SK-N-SH (cell line): ENCODE measurements around the gene DAB2IP. TPM values are rescaled to one million over a fixed set of nuclear protein-coding genes. Genes with fewer than 3 reads are reported as not detected.
"Not testable (repeated sequence)": the region's sequence is repeated elsewhere in the genome, so short reads cannot be mapped to it uniquely, and the experiment has no call there.

Source experiments
- CTCF ChIA-PET: fragments of 300-600, 350-600 bp; formaldehyde crosslinking; extraction: SDS; loops from one replicate; lab custom pipeline; 2021; lab: Yijun Ruan, JAX
- POLR2A ChIA-PET: fragments of 350-600 bp; sonication (Branson Sonifier 250); formaldehyde crosslinking; extraction: SDS; loops from one replicate; lab custom pipeline; 2020; ENCODE audit warnings: antibody characterized with exemption, inconsistent platforms; lab: Yijun Ruan, JAX
- DNase-seq: peaks from one replicate; pipeline ENCODE4 v3.0.0; 2012
- H2AFZ ChIP-seq: fragments of 200-600 bp; sonication (generic); 2 replicates; pipeline ENCODE4 v1.8.1; 2016; ENCODE audit warnings: antibody characterized with exemption, mild to moderate bottlenecking, low read depth
- H3F3A ChIP-seq: fragments of 200-600 bp; sonication (generic); replicated peaks from 2 replicates; pipeline ENCODE3; 2016; ENCODE audit warnings: antibody characterized with exemption, mild to moderate bottlenecking; ENCODE audit not compliant: insufficient read depth
- H3K27ac ChIP-seq, 2 experiments: fragments of 200-500 bp in 1 of 2; fragments of 200-600 bp in 1 of 2; sonication (Bioruptor generic) in 1 of 2; sonication (generic), shearing (Covaris generic) in 1 of 2; 2 replicates each; pipeline versions ENCODE4 v1.5.1 to v1.6.1; 2014 to 2016; ENCODE audit warnings: low read depth in 2 of 2, inconsistent platforms in 1 of 2, low read length in 1 of 2, mild to moderate bottlenecking in 1 of 2, mixed read lengths in 1 of 2
- H3K27me3 ChIP-seq: fragments of 200-600 bp; sonication (generic), shearing (Covaris generic); 2 replicates; pipeline ENCODE4 v1.6.1; 2016; ENCODE audit warnings: mixed run types; ENCODE audit not compliant: insufficient read depth
- H3K36me3 ChIP-seq, 2 experiments: fragments of 200-500 bp in 1 of 2; fragments of 200-600 bp in 1 of 2; sonication (Bioruptor generic) in 1 of 2; sonication (generic) in 1 of 2; replicated peaks in 1 of 2; 2 replicates each; pipeline versions ENCODE3 to v1.5.1; 2014 to 2016; ENCODE audit warnings: low read length in 1 of 2, mild to moderate bottlenecking in 1 of 2; ENCODE audit not compliant: insufficient read depth in 2 of 2, control insufficient read depth in 1 of 2
- H3K4me1 ChIP-seq, 2 experiments: fragments of 200-500 bp in 1 of 2; fragments of 200-600 bp in 1 of 2; sonication (Bioruptor generic) in 1 of 2; sonication (generic), shearing (Covaris generic) in 1 of 2; 2 replicates each; pipeline versions ENCODE4 v1.5.1 to v1.6.1; 2014 to 2016; ENCODE audit warnings: low read depth in 1 of 2, low read length in 1 of 2, mixed run types in 1 of 2; ENCODE audit not compliant: insufficient read depth in 2 of 2, control insufficient read depth in 1 of 2
- H3K4me2 ChIP-seq: fragments of 200-600 bp; sonication (generic), shearing (Covaris generic); 2 replicates; pipeline ENCODE4 v1.6.1; 2017; ENCODE audit warnings: mixed run types
- H3K4me3 ChIP-seq, 2 experiments: fragments of 200-500 bp in 1 of 2; fragments of 200-600 bp in 1 of 2; sonication (Bioruptor generic) in 1 of 2; sonication (generic), shearing (Covaris generic) in 1 of 2; 2 replicates each; pipeline versions ENCODE4 v1.5.1 to v1.8.1; 2014 to 2016; ENCODE audit warnings: low read depth in 2 of 2, inconsistent platforms in 1 of 2, low read length in 1 of 2, mild to moderate bottlenecking in 1 of 2, mixed read lengths in 1 of 2, moderate library complexity in 1 of 2
- H3K79me2 ChIP-seq: fragments of 200-600 bp; sonication (generic); 2 replicates; pipeline ENCODE4 v1.8.1; 2017; ENCODE audit warnings: mild to moderate bottlenecking; ENCODE audit not compliant: insufficient read depth
- H3K9ac ChIP-seq: fragments of 200-600 bp; sonication (generic); 2 replicates; pipeline ENCODE4 v1.6.1; 2017; ENCODE audit warnings: mixed run types
- H3K9me2 ChIP-seq: fragments of 200-600 bp; sonication (generic); 2 replicates; pipeline ENCODE4 v1.6.1; 2017; ENCODE audit warnings: mixed run types
- H3K9me3 ChIP-seq: fragments of 200-600 bp; sonication (generic); 2 replicates; pipeline ENCODE4 v1.6.1; 2017; ENCODE audit warnings: mixed run types, mild to moderate bottlenecking, moderate library complexity
- H4K20me1 ChIP-seq: fragments of 200-600 bp; sonication (generic); 2 replicates; pipeline ENCODE4 v1.6.1; 2017; ENCODE audit warnings: mild to moderate bottlenecking, mixed run types; ENCODE audit not compliant: insufficient read depth
- CHD2 ChIP-seq: fragments of 150-350 bp; IDR thresholded peaks from 2 replicates; pipeline ENCODE4 v1.6.1; 2018; ENCODE audit warnings: low read length; ENCODE audit not compliant: partially characterized antibody
- ELF1 ChIP-seq: IDR thresholded peaks from 2 replicates; pipeline ENCODE4 v1.4.0; 2012
- EP300 ChIP-seq, 2 experiments: IDR thresholded peaks; 2 replicates each; pipeline versions ENCODE4 v1.4.0 to v1.6.1; 2012; ENCODE audit warnings: borderline replicate concordance in 1 of 2, low read depth in 1 of 2, low read length in 1 of 2
- FOSL2 ChIP-seq: IDR thresholded peaks from 2 replicates; pipeline ENCODE4 v1.4.0; 2012; ENCODE audit warnings: low read depth, mild to moderate bottlenecking, moderate library complexity, borderline replicate concordance
- GABPA ChIP-seq: IDR thresholded peaks from 2 replicates; pipeline ENCODE4 v1.4.0; 2012; ENCODE audit warnings: low read depth, mild to moderate bottlenecking
- MXI1 ChIP-seq: IDR thresholded peaks from 2 replicates; pipeline ENCODE4 v1.6.1; 2012; ENCODE audit warnings: mild to moderate bottlenecking, low read depth, low read length, improper control_type of control experiment
- NFIC ChIP-seq: IDR thresholded peaks from 2 replicates; pipeline ENCODE4 v1.4.0; 2012; ENCODE audit warnings: borderline replicate concordance
- NRF1 ChIP-seq: IDR thresholded peaks from 2 replicates; pipeline ENCODE4 v1.6.1; 2012; ENCODE audit warnings: low read depth, mild to moderate bottlenecking, low read length
- PBX3 ChIP-seq: IDR thresholded peaks from 2 replicates; pipeline ENCODE4; 2012
- POLR2AphosphoS5 ChIP-seq: IDR thresholded peaks from 2 replicates; pipeline ENCODE4 v1.6.1; 2012; ENCODE audit warnings: low read depth, low read length
- RAD21 ChIP-seq: IDR thresholded peaks from 2 replicates; pipeline ENCODE4 v1.6.1; 2012; ENCODE audit warnings: mild to moderate bottlenecking, low read length
- RFX5 ChIP-seq: IDR thresholded peaks from 2 replicates; pipeline ENCODE4 v1.6.1; 2012; ENCODE audit warnings: mild to moderate bottlenecking, improper control_type of control experiment, low read length
- TAF1 ChIP-seq: IDR thresholded peaks from 2 replicates; pipeline ENCODE4 v1.6.1; 2012; ENCODE audit warnings: low read depth, mild to moderate bottlenecking, low read length, moderate library complexity, borderline replicate concordance
- TCF12 ChIP-seq: IDR thresholded peaks from 2 replicates; pipeline ENCODE4 v1.4.0; 2012
- TEAD4 ChIP-seq: IDR thresholded peaks from 2 replicates; pipeline ENCODE4 v1.4.0; 2012; ENCODE audit warnings: mild to moderate bottlenecking, borderline replicate concordance; ENCODE audit not compliant: insufficient read depth
- USF1 ChIP-seq: IDR thresholded peaks from 2 replicates; pipeline ENCODE4 v1.4.0; 2012; ENCODE audit warnings: low read depth, borderline replicate concordance
- WGBS: methylation state at CpG from one replicate; pipeline ENCODE4 v1.1.6; 2017; ENCODE audit warnings: low lambda C conversion rate; 5-methylcytosine and 5-hydroxymethylcytosine counted together
- polyA plus RNA-seq, 3 experiments: library from polyadenylated mRNA; depleted of rRNA; stranded (reverse); fragments of >200 nt; gene quantifications; 2 replicates each; pipeline ENCODE4 v1.2.3, GENCODE V29; 2012
- TF ChIP-seq, protein P1 (sequence below): fragments of 150-350 bp; IDR thresholded peaks from 2 replicates; pipeline ENCODE4 v1.6.1; 2016; ENCODE audit warnings: mild to moderate bottlenecking, low read depth, low read length

The DAB2IP gene
- polyA plus RNA-seq, 1 of the 3 experiments (the other 2 are of a cell fraction): 21.4 TPM

GRCh38 chr9:121788686-121789366 lies 137.4 kb downstream of the DAB2IP start (continued):
- TF ChIP-seq TEAD4: no peak

- no peak overlapping the region for H3K27ac ChIP-seq
- no peaks in the 10 kb centered on the region for H3K9me2 ChIP-seq
- ChIA-PET CTCF (no interaction called here), POLR2A (no interaction called here)
- peaks cover 10% of the 10 kb centered on the region for H3F3A ChIP-seq
- no peaks in the 10 kb centered on the region for H3K79me2 ChIP-seq
- H3K4me3 ChIP-seq: no peak overlapping the region
- no peak for DNase-seq
- no peaks in the 10 kb centered on the region for H4K20me1 ChIP-seq
- H3K36me3 ChIP-seq: no peaks in the 10 kb centered on the region
- H3K9ac ChIP-seq: no peak overlapping the region
- 78% methylated on average over 14 of the region's 14 CpGs for WGBS
- H3K9me3 ChIP-seq: no peaks in the 10 kb centered on the region
- no peaks in the 10 kb centered on the region for H3K4me1 ChIP-seq
- H3K4me2 ChIP-seq: no peak overlapping the region
- no peaks in the 10 kb centered on the region for H3K27me3 ChIP-seq
- TF ChIP-seq CHD2 (no peak), USF1 (no peak), TAF1 (no peak), NFIC (no peak), PBX3 (no peak), RAD21 (no peak), POLR2AphosphoS5 (no peak), NRF1 (no peak), RFX5 (no peak), GABPA (no peak), FOSL2 (no peak), MXI1 (no peak), ELF1 (no peak), TCF12 (no peak), EP300 (IDR thresholded peaks at IDR 0.05; ENCODE audit: borderline replicate concordance in 1 of 2, low read depth in 1 of 2, low read length in 1 of 2) (no peak)
- TF ChIP-seq, protein P1, sequence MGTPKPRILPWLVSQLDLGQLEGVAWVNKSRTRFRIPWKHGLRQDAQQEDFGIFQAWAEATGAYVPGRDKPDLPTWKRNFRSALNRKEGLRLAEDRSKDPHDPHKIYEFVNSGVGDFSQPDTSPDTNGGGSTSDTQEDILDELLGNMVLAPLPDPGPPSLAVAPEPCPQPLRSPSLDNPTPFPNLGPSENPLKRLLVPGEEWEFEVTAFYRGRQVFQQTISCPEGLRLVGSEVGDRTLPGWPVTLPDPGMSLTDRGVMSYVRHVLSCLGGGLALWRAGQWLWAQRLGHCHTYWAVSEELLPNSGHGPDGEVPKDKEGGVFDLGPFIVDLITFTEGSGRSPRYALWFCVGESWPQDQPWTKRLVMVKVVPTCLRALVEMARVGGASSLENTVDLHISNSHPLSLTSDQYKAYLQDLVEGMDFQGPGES: no peak
- no peak overlapping the region for H2AFZ ChIP-seq
Observed at GRCh38 chr9:121790841-121791240, 139.4 kb downstream of the DAB2IP start.

DNA sequence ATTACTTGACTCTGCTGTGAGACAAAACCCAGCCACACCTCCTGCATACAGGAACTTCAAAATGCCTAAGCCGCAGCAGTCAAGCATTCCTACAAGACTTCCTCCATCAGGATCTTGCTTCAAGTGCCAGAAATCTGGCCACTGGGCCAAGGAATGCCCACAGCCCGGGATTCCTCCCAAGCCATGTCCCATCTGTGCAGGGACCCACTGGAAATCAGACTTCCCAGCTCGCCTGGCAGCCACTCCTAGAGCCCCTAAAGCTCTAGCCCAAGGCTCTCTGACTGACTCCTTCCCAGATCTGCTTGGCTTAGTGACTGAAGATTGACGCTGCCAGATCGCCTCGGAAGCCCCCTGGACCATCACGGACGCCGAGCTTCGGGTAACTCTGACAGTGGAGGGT lies 141.0 kb downstream of the DAB2IP start:
- H3F3A ChIP-seq, H3K4me1 ChIP-seq, CTCF ChIA-PET, H4K20me1 ChIP-seq, H3K27me3 ChIP-seq, H3K4me2 ChIP-seq, H3K79me2 ChIP-seq, H3K9ac ChIP-seq, H3K9me2 ChIP-seq, H3K4me3 ChIP-seq, POLR2A ChIA-PET, H3K27ac ChIP-seq, DNase-seq, H2AFZ ChIP-seq, H3K36me3 ChIP-seq, H3K9me3 ChIP-seq: not testable (repeated sequence)
- 91% methylated on average over 8 of the region's 10 CpGs for WGBS

- H3K4me2 ChIP-seq, H3K79me2 ChIP-seq, POLR2A ChIA-PET, H3K9ac ChIP-seq, H3K9me2 ChIP-seq, H3K4me1 ChIP-seq, H3K4me3 ChIP-seq, H3K9me3 ChIP-seq, H4K20me1 ChIP-seq, DNase-seq, H2AFZ ChIP-seq, CTCF ChIA-PET, H3K27ac ChIP-seq, H3F3A ChIP-seq, H3K36me3 ChIP-seq, H3K27me3 ChIP-seq: not testable (repeated sequence)
- 88% methylated on average over 6 of the region's 6 CpGs for WGBS
Observed at GRCh38 chr9:121794334-121794733, 142.9 kb downstream of the DAB2IP start.
